ENCODE data around the gene PLXNC1.

DNA sequence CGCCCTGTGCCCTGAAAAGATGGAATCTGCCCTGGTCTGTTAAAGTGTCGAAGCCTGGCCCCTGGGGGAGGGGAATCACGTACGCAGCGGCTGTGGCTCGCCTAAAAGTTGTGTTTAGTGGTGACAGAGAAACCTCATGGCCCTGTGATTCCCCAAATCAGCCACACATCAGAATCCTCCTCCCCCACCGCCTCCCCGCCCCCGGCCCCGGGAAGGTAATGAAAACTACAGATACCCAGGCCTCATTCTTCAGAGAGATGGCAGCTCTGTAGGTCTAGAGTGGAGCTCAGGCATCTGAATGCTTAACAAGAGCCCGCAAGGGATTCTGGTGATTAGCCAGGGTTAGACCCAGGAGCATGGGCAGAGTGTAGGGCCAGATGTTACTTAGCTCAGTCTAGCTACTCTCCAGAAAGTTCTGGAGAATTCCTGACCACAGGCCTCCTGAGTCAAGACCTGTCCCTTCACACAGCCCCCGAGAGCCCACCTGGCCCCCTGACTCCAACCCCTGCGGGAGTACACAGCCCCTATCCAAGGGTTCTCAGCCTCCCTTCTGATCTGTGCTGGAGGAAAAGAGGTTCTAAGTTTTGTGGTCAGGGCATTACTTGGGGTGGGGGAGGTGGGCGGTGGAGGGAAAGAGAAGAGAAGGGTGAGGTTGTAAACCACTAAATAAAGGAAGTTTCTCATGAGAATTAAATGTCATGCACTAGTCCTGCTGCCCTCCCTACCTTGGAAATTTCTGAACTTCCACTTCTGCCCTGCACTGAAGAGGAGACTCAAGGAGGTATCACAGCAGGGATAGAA is 114.8 kb downstream of the PLXNC1 start:
- TF ChIP-seq, protein P1, sequence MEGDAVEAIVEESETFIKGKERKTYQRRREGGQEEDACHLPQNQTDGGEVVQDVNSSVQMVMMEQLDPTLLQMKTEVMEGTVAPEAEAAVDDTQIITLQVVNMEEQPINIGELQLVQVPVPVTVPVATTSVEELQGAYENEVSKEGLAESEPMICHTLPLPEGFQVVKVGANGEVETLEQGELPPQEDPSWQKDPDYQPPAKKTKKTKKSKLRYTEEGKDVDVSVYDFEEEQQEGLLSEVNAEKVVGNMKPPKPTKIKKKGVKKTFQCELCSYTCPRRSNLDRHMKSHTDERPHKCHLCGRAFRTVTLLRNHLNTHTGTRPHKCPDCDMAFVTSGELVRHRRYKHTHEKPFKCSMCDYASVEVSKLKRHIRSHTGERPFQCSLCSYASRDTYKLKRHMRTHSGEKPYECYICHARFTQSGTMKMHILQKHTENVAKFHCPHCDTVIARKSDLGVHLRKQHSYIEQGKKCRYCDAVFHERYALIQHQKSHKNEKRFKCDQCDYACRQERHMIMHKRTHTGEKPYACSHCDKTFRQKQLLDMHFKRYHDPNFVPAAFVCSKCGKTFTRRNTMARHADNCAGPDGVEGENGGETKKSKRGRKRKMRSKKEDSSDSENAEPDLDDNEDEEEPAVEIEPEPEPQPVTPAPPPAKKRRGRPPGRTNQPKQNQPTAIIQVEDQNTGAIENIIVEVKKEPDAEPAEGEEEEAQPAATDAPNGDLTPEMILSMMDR (tag by site-specific recombination; IDR thresholded peaks at IDR 0.05): no peak
- no peak for TF ChIP-seq ZNF214 (tag by site-specific recombination; IDR thresholded peaks at IDR 0.05; ENCODE audit: borderline replicate concordance)
- TF ChIP-seq ZNF510 (tag by site-specific recombination; IDR thresholded peaks at IDR 0.05; ENCODE audit: insufficient replicate concordance): no peak
- TF ChIP-seq, protein P2, sequence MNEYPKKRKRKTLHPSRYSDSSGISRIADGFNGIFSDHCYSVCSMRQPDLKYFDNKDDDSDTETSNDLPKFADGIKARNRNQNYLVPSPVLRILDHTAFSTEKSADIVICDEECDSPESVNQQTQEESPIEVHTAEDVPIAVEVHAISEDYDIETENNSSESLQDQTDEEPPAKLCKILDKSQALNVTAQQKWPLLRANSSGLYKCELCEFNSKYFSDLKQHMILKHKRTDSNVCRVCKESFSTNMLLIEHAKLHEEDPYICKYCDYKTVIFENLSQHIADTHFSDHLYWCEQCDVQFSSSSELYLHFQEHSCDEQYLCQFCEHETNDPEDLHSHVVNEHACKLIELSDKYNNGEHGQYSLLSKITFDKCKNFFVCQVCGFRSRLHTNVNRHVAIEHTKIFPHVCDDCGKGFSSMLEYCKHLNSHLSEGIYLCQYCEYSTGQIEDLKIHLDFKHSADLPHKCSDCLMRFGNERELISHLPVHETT (tag by site-specific recombination; IDR thresholded peaks at IDR 0.05): no peak
- TF ChIP-seq REPIN1 (tag by site-specific recombination; IDR thresholded peaks at IDR 0.05; ENCODE audit: low read depth): no peak
- TF ChIP-seq, protein P3, sequence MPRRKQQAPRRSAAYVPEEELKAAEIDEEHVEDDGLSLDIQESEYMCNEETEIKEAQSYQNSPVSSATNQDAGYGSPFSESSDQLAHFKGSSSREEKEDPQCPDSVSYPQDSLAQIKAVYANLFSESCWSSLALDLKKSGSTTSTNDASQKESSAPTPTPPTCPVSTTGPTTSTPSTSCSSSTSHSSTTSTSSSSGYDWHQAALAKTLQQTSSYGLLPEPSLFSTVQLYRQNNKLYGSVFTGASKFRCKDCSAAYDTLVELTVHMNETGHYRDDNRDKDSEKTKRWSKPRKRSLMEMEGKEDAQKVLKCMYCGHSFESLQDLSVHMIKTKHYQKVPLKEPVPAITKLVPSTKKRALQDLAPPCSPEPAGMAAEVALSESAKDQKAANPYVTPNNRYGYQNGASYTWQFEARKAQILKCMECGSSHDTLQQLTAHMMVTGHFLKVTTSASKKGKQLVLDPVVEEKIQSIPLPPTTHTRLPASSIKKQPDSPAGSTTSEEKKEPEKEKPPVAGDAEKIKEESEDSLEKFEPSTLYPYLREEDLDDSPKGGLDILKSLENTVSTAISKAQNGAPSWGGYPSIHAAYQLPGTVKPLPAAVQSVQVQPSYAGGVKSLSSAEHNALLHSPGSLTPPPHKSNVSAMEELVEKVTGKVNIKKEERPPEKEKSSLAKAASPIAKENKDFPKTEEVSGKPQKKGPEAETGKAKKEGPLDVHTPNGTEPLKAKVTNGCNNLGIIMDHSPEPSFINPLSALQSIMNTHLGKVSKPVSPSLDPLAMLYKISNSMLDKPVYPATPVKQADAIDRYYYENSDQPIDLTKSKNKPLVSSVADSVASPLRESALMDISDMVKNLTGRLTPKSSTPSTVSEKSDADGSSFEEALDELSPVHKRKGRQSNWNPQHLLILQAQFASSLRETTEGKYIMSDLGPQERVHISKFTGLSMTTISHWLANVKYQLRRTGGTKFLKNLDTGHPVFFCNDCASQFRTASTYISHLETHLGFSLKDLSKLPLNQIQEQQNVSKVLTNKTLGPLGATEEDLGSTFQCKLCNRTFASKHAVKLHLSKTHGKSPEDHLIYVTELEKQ (tag by site-specific recombination; IDR thresholded peaks at IDR 0.05; ENCODE audit: borderline replicate concordance): no peak
- TF ChIP-seq, protein P4, sequence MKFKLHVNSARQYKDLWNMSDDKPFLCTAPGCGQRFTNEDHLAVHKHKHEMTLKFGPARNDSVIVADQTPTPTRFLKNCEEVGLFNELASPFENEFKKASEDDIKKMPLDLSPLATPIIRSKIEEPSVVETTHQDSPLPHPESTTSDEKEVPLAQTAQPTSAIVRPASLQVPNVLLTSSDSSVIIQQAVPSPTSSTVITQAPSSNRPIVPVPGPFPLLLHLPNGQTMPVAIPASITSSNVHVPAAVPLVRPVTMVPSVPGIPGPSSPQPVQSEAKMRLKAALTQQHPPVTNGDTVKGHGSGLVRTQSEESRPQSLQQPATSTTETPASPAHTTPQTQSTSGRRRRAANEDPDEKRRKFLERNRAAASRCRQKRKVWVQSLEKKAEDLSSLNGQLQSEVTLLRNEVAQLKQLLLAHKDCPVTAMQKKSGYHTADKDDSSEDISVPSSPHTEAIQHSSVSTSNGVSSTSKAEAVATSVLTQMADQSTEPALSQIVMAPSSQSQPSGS (tag by site-specific recombination; IDR thresholded peaks at IDR 0.05; ENCODE audit: low read depth): no peak
- TF ChIP-seq ZFP41 (tag by site-specific recombination; IDR thresholded peaks at IDR 0.05; ENCODE audit: borderline replicate concordance): no peak
- no peak for TF ChIP-seq ZBTB20 (tag by site-specific recombination; IDR thresholded peaks at IDR 0.05)
- TF ChIP-seq, protein P5, sequence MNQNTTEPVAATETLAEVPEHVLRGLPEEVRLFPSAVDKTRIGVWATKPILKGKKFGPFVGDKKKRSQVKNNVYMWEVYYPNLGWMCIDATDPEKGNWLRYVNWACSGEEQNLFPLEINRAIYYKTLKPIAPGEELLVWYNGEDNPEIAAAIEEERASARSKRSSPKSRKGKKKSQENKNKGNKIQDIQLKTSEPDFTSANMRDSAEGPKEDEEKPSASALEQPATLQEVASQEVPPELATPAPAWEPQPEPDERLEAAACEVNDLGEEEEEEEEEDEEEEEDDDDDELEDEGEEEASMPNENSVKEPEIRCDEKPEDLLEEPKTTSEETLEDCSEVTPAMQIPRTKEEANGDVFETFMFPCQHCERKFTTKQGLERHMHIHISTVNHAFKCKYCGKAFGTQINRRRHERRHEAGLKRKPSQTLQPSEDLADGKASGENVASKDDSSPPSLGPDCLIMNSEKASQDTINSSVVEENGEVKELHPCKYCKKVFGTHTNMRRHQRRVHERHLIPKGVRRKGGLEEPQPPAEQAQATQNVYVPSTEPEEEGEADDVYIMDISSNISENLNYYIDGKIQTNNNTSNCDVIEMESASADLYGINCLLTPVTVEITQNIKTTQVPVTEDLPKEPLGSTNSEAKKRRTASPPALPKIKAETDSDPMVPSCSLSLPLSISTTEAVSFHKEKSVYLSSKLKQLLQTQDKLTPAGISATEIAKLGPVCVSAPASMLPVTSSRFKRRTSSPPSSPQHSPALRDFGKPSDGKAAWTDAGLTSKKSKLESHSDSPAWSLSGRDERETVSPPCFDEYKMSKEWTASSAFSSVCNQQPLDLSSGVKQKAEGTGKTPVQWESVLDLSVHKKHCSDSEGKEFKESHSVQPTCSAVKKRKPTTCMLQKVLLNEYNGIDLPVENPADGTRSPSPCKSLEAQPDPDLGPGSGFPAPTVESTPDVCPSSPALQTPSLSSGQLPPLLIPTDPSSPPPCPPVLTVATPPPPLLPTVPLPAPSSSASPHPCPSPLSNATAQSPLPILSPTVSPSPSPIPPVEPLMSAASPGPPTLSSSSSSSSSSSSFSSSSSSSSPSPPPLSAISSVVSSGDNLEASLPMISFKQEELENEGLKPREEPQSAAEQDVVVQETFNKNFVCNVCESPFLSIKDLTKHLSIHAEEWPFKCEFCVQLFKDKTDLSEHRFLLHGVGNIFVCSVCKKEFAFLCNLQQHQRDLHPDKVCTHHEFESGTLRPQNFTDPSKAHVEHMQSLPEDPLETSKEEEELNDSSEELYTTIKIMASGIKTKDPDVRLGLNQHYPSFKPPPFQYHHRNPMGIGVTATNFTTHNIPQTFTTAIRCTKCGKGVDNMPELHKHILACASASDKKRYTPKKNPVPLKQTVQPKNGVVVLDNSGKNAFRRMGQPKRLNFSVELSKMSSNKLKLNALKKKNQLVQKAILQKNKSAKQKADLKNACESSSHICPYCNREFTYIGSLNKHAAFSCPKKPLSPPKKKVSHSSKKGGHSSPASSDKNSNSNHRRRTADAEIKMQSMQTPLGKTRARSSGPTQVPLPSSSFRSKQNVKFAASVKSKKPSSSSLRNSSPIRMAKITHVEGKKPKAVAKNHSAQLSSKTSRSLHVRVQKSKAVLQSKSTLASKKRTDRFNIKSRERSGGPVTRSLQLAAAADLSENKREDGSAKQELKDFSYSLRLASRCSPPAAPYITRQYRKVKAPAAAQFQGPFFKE (tag by site-specific recombination; IDR thresholded peaks at IDR 0.05; ENCODE audit: borderline replicate concordance): no peak

All from HEK293 (cell line).